NCI-H69 (cell line): ENCODE results near the gene BRD3OS.

Experiments
- DNase-seq: peaks from one replicate; lab custom pipeline; 2025; lab: John Stamatoyannopoulos, UW

BRD3OS gene

GRCh38 chr9:134052491-134052890, 27.2 kb downstream of the BRD3OS start:
- no peak for DNase-seq

DNA sequence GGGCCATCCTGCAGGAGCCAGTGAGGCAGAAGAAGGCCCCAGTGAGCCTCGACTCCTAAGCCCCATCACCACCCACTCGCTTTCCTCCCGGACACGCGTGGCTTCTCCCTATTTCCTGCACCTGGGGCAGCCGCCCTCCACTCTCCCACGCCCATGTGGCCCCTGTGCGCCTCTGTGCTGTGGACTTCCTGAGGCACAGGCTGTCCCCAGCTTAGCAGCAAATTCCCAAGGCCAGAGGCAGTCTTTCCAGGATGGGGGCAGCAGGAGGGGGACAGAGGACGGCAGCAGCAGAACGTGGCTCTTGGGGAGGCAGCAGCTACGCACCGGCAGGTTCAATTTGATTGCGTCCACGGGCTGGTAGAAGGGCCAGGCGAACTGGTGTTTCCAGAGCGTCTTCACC, 27.7 kb downstream of the BRD3OS start:
- no peak for DNase-seq

GRCh38 chr9:134053401-134053871, 28.2 kb downstream of the BRD3OS start:
- no peak for DNase-seq

- no peak for DNase-seq
These were observed 28.9 kb downstream of the BRD3OS start for GRCh38 chr9:134053941-134054761.

DNA sequence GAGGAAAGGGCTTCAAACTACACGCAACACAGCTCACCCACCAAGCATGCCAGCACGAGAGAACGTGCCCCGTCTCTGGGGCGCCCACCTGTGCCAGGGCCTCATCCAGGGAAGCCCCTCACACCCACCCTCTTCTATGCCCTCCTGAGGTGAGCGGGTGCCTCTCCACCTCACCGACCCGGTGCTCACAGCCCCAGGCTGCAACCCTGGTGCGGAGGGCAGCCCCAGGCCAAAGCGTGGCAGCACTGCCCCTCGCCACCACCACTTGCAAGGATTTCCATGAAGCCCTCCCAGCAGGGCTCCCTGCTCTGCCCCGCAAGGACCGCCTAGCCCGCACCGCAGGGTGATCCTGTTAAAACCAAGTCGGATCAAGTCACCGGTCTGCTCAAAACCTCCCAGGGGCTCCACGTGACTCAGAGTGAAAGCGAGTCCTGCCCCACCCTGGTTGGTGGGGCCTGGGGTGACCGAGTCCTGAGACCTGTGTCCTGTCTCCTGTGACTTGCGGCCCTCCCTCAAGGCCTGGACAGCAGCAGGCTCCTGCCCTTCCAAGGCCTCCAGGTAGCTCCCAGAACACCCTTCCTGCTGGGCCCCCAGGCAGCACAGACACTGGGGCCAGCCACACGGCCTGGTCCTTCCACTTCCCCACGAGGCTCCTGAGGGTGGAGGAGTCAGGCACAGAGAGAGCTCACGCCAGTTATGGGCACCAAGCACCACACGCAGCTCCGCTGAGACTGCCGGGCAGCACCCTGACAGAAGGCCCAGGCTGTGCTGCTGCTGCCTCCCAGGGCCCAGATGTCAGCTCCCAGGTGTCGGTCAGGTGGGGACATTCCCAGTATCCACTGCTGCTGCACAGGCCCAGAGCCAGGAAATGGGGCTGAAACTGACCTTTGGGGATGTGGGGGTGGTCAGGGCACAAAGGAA, 29.9 kb downstream of the BRD3OS start:
- no peak for DNase-seq

GRCh38 chr9:134055981-134056461, 30.7 kb downstream of the BRD3OS start:
- no peak for DNase-seq

DNA sequence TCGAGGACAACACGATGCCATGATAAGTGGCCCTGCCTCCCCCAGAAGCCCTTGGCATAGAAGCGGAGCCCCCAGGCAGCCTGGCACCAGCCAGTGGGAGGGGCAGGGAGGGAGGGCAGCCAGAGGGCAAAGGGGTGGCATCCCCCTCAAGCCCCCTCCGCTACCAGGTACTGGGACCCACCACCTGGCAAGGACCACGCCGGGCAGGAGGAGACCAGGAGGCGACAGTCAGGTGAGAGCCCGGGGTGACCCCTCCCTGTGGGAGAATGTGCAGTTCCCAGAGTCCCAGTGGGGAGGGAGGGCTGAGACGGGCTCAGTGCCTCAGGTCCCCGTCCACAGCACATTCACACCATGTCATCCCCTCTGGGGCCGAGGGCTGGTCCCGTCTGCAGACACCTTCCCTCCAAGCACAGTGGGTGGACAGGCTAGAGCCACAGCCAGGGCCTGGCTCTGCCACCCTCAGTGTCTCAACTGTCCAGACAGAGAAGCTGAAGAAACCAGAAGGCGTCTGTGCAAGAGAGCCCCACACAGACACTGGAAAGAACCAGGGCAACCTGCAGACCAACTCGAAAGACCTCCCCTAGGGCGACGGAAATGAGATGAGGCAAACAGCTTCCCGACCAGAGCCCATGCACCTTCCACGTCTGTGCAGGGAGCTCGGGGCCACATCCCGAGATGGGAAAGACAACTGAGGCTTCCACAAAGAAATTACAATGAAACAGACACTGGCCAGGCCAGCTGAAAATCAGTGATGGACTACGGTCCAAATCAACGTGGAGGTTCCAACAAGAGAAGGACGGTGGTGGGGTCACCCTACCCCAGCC, 31.4 kb downstream of the BRD3OS start:
- DNase-seq, result no peak

DNA sequence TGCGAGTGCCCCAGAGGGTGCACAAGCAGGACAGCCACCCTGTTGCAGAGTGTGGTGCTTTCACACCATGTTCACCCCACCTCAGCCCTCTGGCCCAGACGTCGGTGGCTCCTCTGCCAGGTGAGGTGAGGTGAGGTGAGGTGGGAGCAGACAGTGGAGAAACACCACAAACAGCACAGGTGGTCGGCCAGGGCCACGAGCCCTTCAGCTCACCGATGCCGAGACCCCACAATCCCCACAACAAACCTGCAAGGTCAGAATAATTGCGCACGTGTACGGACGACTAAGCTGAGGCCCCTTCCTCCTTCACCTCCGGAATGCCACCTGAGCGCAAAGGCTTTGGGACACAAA, 32.0 kb downstream of the BRD3OS start:
- no peak for DNase-seq

- DNase-seq, result no peak
These were observed 32.7 kb downstream of the BRD3OS start for GRCh38 chr9:134057751-134058701.

- no peak for DNase-seq
These were observed 33.4 kb downstream of the BRD3OS start for GRCh38 chr9:134058716-134059115.

- DNase-seq, result no peak
These were observed 33.9 kb downstream of the BRD3OS start for GRCh38 chr9:134059188-134059641.

DNA sequence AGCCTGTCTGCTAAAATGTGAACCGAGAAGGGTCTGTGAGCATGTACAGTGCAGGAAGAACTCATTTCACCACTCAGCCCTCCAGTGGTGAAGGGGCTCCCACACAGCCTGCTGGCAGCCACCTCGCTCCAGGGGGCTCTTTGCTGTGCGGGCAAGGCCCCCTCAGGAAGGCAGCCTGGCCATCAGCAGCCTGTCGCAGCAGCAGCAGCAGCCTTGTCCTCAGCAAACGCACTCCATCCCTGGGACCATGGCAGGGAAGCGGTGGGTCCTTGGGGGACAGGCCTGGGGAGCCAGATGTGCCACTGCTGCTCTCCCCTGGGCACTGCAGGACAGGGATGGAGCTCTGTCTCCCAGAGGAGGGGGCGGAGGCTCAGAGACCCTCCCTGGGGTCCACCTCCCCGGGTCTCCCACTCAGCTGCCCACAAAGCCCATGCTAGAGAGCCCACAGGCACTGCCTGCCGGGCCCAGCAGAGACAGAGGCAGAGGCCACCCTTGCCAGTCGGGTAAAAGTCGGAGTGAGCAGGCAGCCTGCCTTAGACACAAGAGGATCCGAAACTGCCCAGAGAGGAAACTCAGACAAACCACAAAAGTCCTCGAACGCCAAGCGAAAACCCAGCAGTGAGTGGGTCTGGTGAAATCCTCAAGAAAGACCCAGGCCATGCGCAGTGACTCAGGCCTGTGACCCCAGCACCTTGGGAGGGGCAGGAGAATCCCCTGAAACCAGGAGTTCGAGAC, 34.5 kb downstream of the BRD3OS start:
- no peak for DNase-seq

GRCh38 chr9:134060546-134060945, 35.3 kb downstream of the BRD3OS start:
- DNase-seq, result no peak

DNA sequence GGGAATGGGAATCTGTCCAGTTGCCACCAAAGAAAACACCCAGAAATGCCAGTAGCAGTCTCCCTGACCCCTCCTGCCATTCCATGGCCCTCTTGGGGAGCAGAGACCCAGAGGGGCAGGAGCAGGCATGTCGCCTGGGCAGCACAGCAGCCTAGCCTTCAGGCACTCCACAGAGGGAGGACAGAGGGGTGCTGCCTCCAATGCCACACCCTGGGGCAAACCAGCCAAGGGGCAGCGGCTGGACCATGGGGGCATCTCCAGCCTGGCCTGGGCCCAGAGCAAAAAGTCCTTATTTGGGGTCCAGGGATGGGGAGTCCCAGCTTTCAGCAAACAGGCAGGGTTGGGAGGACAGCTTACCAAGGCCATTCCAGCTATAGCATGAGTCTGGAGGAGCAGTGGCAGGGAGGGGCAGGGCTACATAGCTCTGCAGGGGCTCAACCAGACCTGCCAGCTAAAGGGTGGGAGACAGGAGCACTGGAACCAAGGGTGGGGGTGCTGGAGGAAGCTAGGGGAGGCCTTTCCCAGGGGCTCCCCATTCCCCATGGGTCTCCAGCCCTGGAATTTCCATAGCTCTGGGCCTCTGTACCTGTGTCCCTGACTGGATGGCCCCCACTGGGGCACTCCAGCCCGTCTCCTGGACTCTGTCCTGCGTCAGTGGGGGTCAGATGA, 35.9 kb downstream of the BRD3OS start:
- no peak for DNase-seq

GRCh38 chr9:134061688-134062371, 36.5 kb downstream of the BRD3OS start:
- no peak for DNase-seq

DNA sequence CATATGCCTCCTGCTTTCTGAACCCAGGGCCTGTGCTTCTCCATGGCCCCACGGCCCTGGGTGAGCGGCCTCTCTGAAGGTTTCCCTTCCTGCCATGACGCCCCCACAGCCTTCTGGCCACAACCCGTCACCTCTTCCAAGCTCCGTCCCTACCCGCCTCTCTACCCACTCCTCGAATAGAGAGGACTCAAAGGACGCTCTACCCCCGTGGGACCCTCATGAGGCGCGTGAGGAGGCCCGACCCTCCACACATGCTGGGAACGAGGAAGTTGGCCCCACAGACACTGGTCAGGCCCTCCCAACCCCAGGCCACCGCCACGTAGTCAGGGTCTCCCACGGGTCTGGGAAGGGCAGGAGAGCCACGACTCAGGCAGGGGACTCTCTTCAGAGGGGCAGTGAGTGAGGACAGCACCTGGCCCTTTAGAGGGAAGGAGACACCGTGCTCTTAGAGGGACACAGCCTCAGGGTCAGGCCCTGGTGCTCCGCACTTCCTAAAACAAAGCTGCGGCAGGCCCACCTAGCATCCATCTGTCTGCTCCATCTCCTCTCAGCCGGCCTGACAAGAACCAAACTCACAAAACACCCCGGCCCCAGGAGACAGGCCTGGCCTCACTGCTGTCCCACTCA, 37.3 kb downstream of the BRD3OS start:
- DNase-seq, result no peak

GRCh38 chr9:134063088-134063570, 37.8 kb downstream of the BRD3OS start:
- DNase-seq, result no peak
